Measurements from ENCODE around the gene SLC44A5. TPM values are rescaled to one million over a fixed set of nuclear protein-coding genes. Genes with fewer than 3 reads are reported as not detected.

SLC44A5 gene
- total RNA-seq, 1 experiment from 2014 or later, result 0.80 TPM

DNA sequence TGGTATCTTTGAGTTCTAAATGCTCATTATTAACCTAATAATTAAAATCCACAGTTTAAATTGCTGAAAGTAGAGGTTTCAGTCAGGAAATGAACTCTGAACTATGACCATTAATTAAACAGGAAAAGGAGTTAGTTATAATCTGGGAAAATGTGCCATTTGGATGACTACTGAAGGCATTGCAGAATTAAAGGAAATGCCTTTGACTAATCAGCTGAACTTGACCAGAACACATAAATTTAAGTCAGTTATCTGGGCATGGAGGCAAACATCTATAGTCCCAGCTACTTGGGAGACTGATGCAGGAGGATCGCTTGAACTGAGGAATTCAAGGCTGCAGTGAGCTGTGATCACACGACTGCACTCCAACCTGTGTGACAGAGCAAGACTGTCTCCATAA lies 31.9 kb downstream of the SLC44A5 start:
- Histone ChIP-seq H3K4me3 (ENCODE audit: low read depth, low read length, poor library complexity, severe bottlenecking) (no peak overlapping the region), H3K27me3 (replicated peaks; ENCODE audit: insufficient read depth, low read depth, low read length, poor library complexity) (no peaks in the 10 kb centered on the region), H3K36me3 (ENCODE audit: insufficient read depth, low read length, poor library complexity, severe bottlenecking) (no peaks in the 10 kb centered on the region), H3K27ac (ENCODE audit: low read depth, low read length, poor library complexity, severe bottlenecking) (no peak overlapping the region), H3K4me1 (ENCODE audit: insufficient read depth, low read length, poor library complexity, severe bottlenecking) (no peaks in the 10 kb centered on the region), H3K9me3 (ENCODE audit: low read depth, low read length, poor library complexity, severe bottlenecking) (no peaks in the 10 kb centered on the region)
- TF ChIP-seq EZH2 (IDR thresholded peaks at IDR 0.05; ENCODE audit: borderline replicate concordance, low read depth, low read length, poor library complexity, severe bottlenecking), result no peak
- TF ChIP-seq, protein P1, sequence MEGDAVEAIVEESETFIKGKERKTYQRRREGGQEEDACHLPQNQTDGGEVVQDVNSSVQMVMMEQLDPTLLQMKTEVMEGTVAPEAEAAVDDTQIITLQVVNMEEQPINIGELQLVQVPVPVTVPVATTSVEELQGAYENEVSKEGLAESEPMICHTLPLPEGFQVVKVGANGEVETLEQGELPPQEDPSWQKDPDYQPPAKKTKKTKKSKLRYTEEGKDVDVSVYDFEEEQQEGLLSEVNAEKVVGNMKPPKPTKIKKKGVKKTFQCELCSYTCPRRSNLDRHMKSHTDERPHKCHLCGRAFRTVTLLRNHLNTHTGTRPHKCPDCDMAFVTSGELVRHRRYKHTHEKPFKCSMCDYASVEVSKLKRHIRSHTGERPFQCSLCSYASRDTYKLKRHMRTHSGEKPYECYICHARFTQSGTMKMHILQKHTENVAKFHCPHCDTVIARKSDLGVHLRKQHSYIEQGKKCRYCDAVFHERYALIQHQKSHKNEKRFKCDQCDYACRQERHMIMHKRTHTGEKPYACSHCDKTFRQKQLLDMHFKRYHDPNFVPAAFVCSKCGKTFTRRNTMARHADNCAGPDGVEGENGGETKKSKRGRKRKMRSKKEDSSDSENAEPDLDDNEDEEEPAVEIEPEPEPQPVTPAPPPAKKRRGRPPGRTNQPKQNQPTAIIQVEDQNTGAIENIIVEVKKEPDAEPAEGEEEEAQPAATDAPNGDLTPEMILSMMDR (conservative IDR thresholded peaks at IDR 0.05; ENCODE audit: low read depth, low read length), result no peak
- CTCF ChIA-PET, result no interaction called here
- POLR2A ChIA-PET (ENCODE audit: low non-redundant PET), result no interaction called here
- no peak for DNase-seq (ENCODE audit: low spot score)
- BruUV-seq (replicated peaks), result no TSS peak
- intact Hi-C loops (cut with micrococcal nuclease; ENCODE audit: unreplicated experiment), result no loop called here

DNA sequence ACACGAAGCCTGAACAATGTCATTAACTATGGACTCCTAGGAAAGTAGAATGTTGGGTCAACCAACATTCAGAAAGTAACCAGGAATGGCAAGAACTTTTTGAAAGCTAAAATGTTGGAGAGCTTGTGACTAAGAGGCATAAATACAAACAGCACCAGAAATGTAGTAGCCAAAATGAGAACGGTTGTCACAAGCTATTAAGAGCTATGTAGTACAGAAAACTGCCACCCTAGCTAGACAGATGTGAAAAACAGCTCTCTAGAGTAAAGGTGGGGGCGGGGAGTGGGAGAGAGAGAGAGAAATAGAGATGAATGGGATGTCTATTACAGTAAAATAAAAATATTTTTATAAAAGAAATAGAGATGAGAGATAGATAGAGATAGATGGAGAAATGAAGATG lies 35.1 kb downstream of the SLC44A5 start:
- no TSS peak for BruUV-seq (replicated peaks)
- intact Hi-C loops (cut with micrococcal nuclease; ENCODE audit: unreplicated experiment), result no loop called here
- no peak overlapping the region for H3K4me3 ChIP-seq (ENCODE audit: low read depth, low read length, poor library complexity, severe bottlenecking)
- H3K27ac ChIP-seq (ENCODE audit: low read depth, low read length, poor library complexity, severe bottlenecking), result no peak overlapping the region
- H3K4me1 ChIP-seq (ENCODE audit: insufficient read depth, low read length, poor library complexity, severe bottlenecking), result no peaks in the 10 kb centered on the region
- ChIA-PET POLR2A (ENCODE audit: low non-redundant PET) (no interaction called here), CTCF (no interaction called here)
- H3K9me3 ChIP-seq (ENCODE audit: low read depth, low read length, poor library complexity, severe bottlenecking), result no peaks in the 10 kb centered on the region
- TF ChIP-seq, protein P1 (conservative IDR thresholded peaks at IDR 0.05; ENCODE audit: low read depth, low read length), result no peak
- TF ChIP-seq EZH2 (IDR thresholded peaks at IDR 0.05; ENCODE audit: borderline replicate concordance, low read depth, low read length, poor library complexity, severe bottlenecking), result no peak
- no peaks in the 10 kb centered on the region for H3K27me3 ChIP-seq (replicated peaks; ENCODE audit: insufficient read depth, low read depth, low read length, poor library complexity)
- DNase-seq (ENCODE audit: low spot score), result no peak
- no peaks in the 10 kb centered on the region for H3K36me3 ChIP-seq (ENCODE audit: insufficient read depth, low read length, poor library complexity, severe bottlenecking)

DNA sequence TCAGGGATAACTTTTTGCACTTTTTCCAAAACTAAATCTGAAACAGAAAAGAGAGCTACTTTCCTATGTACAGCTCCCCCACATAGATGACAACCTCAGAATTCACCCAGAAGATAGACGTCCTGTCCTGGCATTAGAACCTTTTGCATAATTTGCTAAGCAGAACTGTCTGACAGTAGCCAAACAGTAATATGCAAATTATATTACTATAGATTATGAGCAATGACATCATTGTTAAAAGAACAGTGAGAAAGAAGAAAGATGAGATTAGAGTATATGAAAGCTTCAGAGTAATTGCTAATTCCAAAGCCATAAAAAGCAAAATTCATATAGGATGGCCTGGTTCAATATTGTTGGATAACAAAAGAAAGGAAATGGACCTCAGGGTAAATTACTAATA lies 43.7 kb downstream of the SLC44A5 start:
- Histone ChIP-seq H3K9me3 (ENCODE audit: low read depth, low read length, poor library complexity, severe bottlenecking) (no peaks in the 10 kb centered on the region), H3K27ac (ENCODE audit: low read depth, low read length, poor library complexity, severe bottlenecking) (no peak overlapping the region), H3K4me3 (ENCODE audit: low read depth, low read length, poor library complexity, severe bottlenecking) (no peak overlapping the region), H3K4me1 (ENCODE audit: insufficient read depth, low read length, poor library complexity, severe bottlenecking) (no peaks in the 10 kb centered on the region), H3K27me3 (replicated peaks; ENCODE audit: insufficient read depth, low read depth, low read length, poor library complexity) (no peaks in the 10 kb centered on the region), H3K36me3 (ENCODE audit: insufficient read depth, low read length, poor library complexity, severe bottlenecking) (no peaks in the 10 kb centered on the region)
- ChIA-PET CTCF (no interaction called here), POLR2A (ENCODE audit: low non-redundant PET) (no interaction called here)
- DNase-seq (ENCODE audit: low spot score), result no peak
- TF ChIP-seq, protein P1 (conservative IDR thresholded peaks at IDR 0.05; ENCODE audit: low read depth, low read length), result no peak
- no peak for TF ChIP-seq EZH2 (IDR thresholded peaks at IDR 0.05; ENCODE audit: borderline replicate concordance, low read depth, low read length, poor library complexity, severe bottlenecking)
- no TSS peak for BruUV-seq (replicated peaks)
- intact Hi-C loops (cut with micrococcal nuclease; ENCODE audit: unreplicated experiment), result no loop called here
